HT-29 (cell line): ENCODE results near the gene MT3. TPM values are rescaled to one million over a fixed set of nuclear protein-coding genes. Genes with fewer than 3 reads are reported as not detected.

Source experiments
- DNase-seq: peaks from one replicate; pipeline ENCODE4 v3.0.0-alpha.2; 2015; ENCODE audit warnings: low spot score
- total RNA-seq: library from RNA; depleted of rRNA; stranded (reverse); fragments of >200 nt; shearing (Covaris generic); gene quantifications from 2 replicates; pipeline ENCODE4 v1.2.3, GENCODE V29; 2014; rRNA removed

MT3 gene
- total RNA-seq, 1 experiment from 2014 or later = 3.5 TPM

DNA sequence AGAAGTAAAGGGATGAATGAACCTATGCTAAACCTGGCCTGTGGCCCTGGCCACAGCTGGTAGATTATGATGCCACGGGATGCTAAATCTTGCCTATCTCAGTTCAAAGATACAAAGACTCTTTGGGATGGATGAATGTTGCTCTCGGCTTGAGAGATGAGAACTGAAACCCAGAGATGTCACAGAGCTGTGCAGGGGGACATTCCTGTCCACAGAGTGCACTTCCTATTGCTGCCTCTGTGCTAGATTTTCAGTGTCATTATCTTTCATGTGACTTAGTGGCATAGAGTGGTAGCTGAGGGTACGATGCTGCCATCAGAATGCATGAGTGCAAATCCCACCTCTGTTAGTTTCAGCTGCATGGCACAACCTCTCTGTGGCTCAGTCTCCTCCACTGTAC, 40.8 kb downstream of the MT3 start:
- DNase-seq = no peak

DNA sequence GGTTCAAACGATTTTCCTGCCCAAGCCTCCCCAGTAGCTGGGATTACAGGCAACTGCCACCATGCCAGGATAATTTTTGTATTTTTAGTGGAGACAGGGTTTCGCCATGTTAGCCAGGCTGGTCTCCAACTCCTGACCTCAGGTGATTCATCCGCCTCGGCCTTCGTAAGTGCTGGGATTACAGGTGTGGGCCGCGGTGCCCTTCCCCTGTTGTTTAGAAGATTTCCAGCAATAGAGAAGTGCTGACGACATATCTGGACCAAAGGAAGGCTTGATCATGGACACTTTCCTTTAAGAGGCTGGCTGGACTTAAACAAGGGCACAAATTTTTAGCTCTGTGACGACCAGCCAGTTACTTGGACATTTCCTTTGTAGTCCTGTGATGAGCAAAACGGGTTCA, 41.9 kb downstream of the MT3 start:
- DNase-seq = no peak

DNA sequence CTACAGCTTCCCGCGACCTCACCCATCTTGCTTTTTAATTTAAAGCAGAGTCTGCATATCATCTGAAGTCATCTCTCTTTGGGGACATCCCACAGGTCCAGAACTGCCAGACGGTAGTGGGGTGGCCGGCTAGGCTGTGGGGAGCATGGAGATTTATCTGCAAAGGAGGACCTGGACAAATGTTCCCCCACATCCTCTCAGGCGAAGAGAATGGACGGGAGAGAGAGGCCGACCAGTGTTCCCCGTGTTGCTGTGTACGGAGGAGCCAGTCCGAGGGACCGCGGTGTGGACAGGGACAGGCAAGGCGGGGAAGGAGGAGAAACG, 42.5 kb downstream of the MT3 start:
- no peak for DNase-seq

DNA sequence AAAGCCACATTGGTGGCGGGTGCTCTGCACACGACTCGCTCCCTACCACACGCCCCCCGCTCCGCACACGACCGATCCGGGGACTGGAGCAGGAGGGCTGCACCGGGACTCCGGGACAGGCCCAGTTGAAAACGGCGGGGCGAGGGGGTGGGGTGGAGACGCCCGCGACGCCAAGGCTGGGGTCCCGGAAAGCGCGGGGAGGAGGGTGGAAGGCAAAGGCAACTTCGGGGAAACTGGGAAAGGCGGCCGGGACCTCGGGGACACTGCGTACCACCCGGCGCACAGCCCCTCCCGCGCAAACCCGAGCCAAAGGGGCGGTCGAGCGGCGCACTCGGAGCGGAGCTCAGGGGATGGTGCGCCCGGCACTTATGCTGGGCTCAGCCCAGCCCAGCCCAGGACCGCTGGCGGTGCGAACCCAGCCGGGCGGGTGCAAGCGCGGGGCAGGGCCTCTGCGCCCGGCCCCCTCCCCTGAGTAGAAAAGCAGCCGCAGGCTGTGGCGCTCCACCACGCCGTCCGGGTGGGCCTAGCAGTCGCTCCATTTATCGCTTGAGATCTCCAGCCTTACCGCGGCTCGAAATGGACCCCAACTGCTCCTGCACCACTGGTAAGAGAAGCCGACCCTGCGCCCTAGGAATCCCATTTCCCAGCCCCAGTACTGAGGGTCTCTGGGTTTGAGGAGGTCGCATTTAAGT, 43.0 kb downstream of the MT3 start, which contains the start of gene MT1M:
Gene MT1M, plus strand, starts transcription at position 504 of the 692 bp plus-strand sequence. Its CDS starts 73 bp downstream, at position 577.
- DNase-seq = no peak

DNA sequence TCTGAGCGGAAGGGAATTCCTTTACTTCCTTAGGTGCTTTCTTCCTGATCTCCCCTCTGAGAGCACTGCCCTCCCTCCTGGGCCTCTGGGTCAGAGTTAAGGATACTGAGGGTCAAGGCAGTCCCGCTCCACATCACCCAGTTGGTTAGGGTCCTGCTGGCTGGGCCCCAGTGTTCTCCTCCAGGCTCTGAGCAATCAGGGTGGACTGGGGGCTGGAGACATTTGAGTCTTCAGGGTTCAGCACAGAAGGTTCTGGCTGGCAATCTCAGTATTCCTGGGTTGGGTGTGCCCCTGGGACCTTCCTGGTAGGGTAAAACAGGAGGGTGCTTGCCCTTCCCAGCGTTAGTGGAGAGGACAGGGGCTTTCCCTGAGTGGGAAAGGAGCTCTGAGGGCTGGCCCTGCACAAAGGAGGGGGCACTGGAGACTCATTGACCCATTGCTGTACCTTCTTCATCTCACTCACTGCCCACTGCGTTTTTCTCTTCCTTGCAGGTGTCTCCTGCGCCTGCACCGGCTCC, 43.6 kb downstream of the MT3 start:
- no peak for DNase-seq

DNA sequence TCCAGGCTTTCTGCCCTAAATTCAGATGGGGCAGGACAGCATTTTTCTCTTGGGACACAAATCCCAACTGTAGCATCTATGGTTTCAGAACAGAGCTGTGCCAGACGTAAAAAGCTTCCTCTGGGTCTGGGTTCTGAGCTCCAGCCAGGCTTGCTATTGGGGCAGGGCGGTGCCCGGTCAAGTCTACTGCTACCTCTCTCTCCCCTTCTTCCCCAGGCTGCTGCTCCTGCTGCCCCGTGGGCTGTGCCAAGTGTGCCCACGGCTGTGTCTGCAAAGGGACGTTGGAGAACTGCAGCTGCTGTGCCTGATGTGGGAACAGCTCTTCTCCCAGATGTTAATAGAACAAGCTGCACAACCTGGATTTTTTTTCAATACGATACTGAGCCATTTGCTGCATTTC, 44.2 kb downstream of the MT3 start:
- no peak for DNase-seq

DNA sequence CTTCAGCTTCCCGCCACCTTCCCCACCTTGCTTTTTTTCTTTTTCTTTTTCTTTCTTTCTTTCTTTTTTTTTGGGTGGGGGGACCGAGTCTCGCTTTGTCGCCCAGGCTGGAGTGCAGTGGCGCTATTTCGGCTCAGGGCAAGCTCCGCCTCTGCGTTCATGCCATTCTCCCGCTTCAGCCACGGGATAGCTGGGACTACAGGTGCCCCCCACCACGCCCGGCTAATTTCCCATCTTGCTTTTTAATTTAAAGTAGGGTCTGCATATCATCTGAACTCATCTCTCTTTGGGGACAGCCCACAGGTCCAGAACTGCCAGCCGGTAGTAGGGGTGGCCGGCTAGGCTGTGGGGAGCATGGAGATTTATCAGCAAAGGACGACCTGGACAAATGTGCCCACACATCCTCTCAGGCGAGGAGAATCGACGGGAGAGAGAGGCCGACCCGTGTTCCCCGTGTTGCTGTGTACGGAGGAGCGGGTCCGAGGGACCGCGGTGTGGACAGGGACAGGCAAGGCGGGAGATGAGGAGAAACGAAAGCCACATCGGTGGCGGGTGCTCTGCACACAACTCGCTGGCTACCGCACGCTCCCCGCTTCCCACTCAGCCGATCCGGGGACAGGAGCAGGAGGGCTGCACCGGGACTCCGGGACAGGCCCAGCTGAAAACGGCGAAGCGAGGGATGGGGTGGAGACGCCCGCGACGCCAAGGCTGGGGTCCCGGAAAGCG, 45.5 kb downstream of the MT3 start:
- no peak for DNase-seq

DNA sequence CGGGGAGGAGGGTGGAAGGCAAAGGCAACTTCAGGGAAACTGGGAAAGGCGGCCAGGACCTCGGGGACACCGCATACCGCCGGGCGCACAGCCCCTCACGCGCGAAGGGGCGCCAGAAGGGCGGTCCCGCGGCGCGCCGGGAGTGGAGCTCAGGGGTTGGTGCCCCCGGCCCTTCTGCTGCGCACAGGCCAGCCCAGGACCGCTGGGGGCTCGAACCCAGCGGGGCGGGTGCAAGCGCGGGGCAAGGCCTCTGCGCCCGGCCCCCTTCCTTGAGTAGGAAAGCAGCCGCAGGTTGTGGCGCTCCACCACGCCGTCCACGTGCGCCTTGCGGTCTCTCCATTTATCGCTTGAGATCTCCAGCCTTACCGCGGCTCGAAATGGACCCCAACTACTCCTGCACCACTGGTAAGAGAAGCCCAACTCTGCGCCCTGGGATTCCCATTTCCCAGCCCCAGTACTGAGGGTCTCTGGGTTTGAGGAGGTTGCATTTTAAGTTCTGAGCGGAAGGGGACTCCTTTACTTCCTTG, 46.2 kb downstream of the MT3 start:
- DNase-seq = no peak

DNA sequence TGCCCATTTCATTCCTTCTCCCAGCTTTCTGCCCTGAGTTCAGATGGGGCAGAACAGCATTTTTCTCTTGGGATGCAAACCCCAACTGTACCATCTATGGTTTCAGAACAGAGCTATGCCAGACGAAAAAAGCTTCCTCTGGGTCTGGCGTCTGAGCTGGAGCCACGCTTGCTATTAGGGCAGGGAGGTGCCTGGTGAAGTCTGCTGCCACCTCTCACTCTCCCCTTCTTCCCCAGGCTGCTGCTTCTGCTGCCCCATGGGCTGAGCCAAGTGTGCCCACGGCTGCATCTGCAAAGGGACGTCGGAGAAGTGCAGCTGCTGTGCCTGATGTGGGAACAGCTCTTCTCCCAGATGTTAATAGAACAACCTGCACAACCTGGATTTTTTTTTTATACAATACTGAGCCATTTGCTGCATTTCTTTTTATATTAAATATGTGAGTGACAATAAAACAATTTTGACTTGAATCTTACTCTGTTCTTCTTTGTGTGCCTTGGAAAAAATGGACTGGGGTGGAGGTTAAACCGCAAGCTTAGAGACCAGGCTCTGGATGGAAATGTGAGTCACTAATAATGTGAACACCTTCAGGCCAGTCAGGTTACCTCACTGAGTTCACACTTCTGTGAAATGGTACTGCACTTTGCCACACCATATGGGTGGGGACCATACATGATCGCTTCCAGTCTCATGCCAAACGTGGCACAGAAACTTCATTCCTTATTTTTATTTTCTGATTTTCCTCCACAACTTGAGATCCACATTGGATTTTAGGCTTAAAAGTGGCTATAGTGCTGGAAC, 47.5 kb downstream of the MT3 start:
- DNase-seq = no peak

DNA sequence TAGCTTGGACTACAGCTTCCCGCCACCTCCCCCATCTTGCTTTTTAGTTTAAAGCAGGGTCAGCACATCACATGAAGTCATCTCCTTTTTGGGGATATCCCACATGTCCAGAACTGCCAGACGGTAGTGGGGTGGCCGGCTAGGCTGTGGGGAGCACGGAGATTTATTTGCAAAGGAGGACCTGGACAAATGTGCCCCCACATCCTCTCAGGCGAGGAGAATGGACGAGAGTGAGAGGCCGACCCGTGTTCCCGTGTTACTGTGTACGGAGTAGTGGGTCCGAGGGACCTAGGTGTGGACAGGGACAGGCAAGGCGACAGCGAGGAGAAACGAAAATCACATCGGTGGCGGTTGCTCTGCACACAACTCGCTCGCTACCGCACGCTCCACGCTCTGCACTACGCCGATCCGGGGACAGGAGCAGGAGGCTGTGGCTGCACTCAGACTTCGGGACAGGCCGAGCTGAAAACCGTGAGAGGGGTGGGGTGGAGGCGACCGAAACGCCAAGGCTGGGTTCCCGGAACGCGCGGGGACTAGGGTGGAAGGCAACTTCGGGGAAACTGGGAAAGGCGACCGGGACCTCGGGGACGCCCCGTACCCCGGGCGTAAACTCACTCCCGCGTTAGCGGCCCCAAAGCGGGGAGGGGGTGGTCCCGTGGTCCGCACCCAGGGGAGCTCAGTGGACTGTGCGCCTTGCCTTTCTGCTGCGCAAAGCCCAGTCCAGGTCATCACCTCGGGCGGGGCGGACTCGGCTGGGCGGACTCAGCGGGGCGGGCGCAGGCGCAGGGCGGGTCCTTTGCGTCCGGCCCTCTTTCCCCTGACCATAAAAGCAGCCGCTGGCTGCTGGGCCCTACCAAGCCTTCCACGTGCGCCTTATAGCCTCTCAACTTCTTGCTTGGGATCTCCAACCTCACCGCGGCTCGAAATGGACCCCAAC, 48.8 kb downstream of the MT3 start, which contains the start of gene MT1A:
Gene MT1A, plus strand, starts transcription at position 853 of the 937 bp plus-strand sequence. Its CDS starts 73 bp downstream, at position 926.
- peak; percentile 36 for DNase-seq

DNA sequence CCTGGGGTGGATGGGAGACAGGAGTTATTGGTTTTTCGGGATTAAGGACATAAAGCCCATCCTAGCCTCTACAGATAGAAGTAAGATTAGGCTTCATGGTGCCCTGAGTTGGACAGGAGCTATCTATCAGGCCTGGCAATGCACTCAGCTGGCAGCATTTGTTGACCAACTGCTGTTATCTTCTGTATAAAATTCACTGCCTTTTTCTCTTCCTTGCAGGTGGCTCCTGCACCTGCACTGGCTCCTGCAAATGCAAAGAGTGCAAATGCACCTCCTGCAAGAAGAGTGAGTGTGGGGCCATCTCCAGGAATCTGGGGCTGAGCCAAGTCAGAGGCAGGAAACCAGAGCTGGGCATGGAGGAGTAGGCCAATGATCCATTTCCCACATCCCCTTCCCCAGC, 49.7 kb downstream of the MT3 start:
- DNase-seq = no peak

DNA sequence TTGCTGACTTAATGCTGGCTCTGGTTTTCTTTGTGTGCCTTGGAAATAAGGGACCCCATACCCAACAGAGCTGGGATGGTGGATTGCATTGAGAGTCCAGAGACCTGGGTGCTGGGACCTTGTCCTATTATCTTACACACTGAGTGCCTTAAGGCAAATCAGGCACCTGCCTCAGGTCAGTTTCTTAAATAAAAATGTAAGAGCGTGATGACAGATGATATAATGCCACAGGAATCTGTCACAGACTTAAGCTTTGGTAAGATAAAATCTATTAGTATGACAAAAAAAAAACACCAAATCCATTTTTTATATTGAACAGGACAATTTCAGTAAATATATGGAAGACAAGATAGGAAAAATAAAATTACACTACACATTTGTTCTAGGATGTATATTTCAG, 50.7 kb downstream of the MT3 start:
- DNase-seq = no peak

Other genes starting within 250 kb of the MT3 start
- gene AMFR, start 164.0 kb upstream of the MT3 start, total RNA-seq = 75.9 and 82.9 TPM in 2 replicates
- gene NUDT21, start 138.2 kb upstream of the MT3 start, total RNA-seq = 165 and 185 TPM in 2 replicates
- gene OGFOD1, start 138.0 kb upstream of the MT3 start, total RNA-seq = 34.2 and 43.2 TPM in 2 replicates
- gene BBS2, start 69.5 kb upstream of the MT3 start, total RNA-seq = 10.4 and 19.3 TPM in 2 replicates
- gene MT4, start 24.5 kb upstream of the MT3 start, total RNA-seq = not detected in 2 replicates
- gene MT2A, start 19.1 kb downstream of the MT3 start, total RNA-seq = 44.1 and 51.4 TPM in 2 replicates
- gene MT1E, start 36.3 kb downstream of the MT3 start, total RNA-seq = 493 and 525 TPM in 2 replicates
- not detected in 2 replicates for gene MT1M, start 43.1 kb downstream of the MT3 start, total RNA-seq
- gene MT1A, start 49.1 kb downstream of the MT3 start, total RNA-seq = 2.0 and 6.6 TPM in 2 replicates
- not detected in 2 replicates for gene MT1B, start 62.4 kb downstream of the MT3 start, total RNA-seq
- gene MT1F, start 68.4 kb downstream of the MT3 start, total RNA-seq = 4.7 and 5.6 TPM in 2 replicates
- gene MT1G, start 78.5 kb downstream of the MT3 start, total RNA-seq = 0.50 and 1.5 TPM in 2 replicates
- gene MT1H, start 80.3 kb downstream of the MT3 start, total RNA-seq = not detected in 2 replicates
- 29.2 and 29.4 TPM in 2 replicates for gene MT1X, start 92.9 kb downstream of the MT3 start, total RNA-seq
- gene NUP93, start 140.6 kb downstream of the MT3 start, total RNA-seq = 94.6 and 115 TPM in 2 replicates